Colonic mucosa (tissue), 4 donors: ENCODE measurements around the gene UQCRH. TPM values are rescaled to one million over a fixed set of nuclear protein-coding genes. Genes with fewer than 3 reads are reported as not detected.
"Not testable (repeated sequence)": the region's sequence is repeated elsewhere in the genome, so short reads cannot be mapped to it uniquely, and the experiment has no call there.

Experiments
- DNase-seq: peaks from one replicate; pipeline ENCODE4 v3.0.0-alpha.2; 2020
- H3K27ac ChIP-seq: fragments of 200-600 bp; one replicate; pipeline ENCODE4 v1.8.0; 2021
- H3K27me3 ChIP-seq: fragments of 200-600 bp; one replicate; pipeline ENCODE4 v1.8.0; 2021
- H3K36me3 ChIP-seq: fragments of 200-600 bp; one replicate; pipeline ENCODE4 v1.8.0; 2021
- H3K4me1 ChIP-seq: fragments of 200-600 bp; one replicate; pipeline ENCODE4 v1.8.0; 2021; ENCODE audit warnings: mild to moderate bottlenecking
- H3K4me3 ChIP-seq: fragments of 200-600 bp; one replicate; pipeline ENCODE4 v1.8.0; 2021
- H3K9ac ChIP-seq, 2 donors: one replicate each; pipeline ENCODE4 v1.7.0; 2013; ENCODE audit warnings: control low read depth in 2 of 2, low read depth in 2 of 2, low read length in 2 of 2
- H3K9me3 ChIP-seq: fragments of 200-600 bp; one replicate; pipeline ENCODE4 v1.8.0; 2021
- intact Hi-C: fragments of 100-400 bp; cut with DNase I; formaldehyde crosslinking; loops from one replicate; pipeline ENCODE4 v1.14.1; 2022
- total RNA-seq, 2 donors: library from RNA; stranded (reverse); fragmentation: NEBNext Ultra II Directional in 1 of 2; extraction: Animal tissue kit (Norgen Biotek cat#: 25700) in 1 of 2; gene quantifications; one replicate each; pipeline ENCODE4 v1.2.1, GENCODE V29; 2021
- TF ChIP-seq, protein P1 (sequence below): fragments of 200-600 bp; IDR thresholded peaks from one replicate; pipeline ENCODE4 v1.8.0; 2022; ENCODE audit warnings: antibody characterized with exemption, mild to moderate bottlenecking
- donor health status: healthy.
- donor health status: DM: no; HTN: no; CAD: no.
- donor health status: DM: no; HTN: no; CAD: no.

UQCRH gene
- total RNA-seq, 2 donors from 2014 or later = 451 to 502 TPM

DNA sequence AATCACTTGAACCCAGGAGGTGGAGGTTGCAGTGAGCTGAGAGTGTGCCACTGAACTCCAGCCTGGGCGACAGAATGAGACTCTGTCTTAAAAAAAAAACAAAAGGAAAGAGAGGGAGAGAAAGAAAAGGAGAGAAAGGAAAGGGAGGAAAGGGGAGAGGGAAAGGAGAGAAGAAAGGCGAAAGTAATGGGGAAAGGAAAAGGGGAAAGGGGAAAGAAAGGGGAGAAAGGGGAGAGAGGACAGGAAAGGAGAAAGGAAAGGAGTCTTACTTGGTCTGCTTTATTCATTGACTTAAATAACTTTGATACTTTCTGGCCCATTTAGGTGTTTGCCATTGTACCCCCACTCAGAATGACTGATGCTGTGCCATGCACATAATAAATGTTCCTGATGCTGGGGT lies 48.9 kb downstream of the UQCRH start:
- no peaks in the 10 kb centered on the region for H3K4me1 ChIP-seq
- DNase-seq = no peak
- no peaks in the 10 kb centered on the region for H3K9me3 ChIP-seq
- H3K9ac ChIP-seq = no peak overlapping the region
- peaks cover 8% of the 10 kb centered on the region for H3K36me3 ChIP-seq
- H3K27ac ChIP-seq = no peak overlapping the region
- TF ChIP-seq, protein P1, sequence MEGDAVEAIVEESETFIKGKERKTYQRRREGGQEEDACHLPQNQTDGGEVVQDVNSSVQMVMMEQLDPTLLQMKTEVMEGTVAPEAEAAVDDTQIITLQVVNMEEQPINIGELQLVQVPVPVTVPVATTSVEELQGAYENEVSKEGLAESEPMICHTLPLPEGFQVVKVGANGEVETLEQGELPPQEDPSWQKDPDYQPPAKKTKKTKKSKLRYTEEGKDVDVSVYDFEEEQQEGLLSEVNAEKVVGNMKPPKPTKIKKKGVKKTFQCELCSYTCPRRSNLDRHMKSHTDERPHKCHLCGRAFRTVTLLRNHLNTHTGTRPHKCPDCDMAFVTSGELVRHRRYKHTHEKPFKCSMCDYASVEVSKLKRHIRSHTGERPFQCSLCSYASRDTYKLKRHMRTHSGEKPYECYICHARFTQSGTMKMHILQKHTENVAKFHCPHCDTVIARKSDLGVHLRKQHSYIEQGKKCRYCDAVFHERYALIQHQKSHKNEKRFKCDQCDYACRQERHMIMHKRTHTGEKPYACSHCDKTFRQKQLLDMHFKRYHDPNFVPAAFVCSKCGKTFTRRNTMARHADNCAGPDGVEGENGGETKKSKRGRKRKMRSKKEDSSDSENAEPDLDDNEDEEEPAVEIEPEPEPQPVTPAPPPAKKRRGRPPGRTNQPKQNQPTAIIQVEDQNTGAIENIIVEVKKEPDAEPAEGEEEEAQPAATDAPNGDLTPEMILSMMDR = no peak
- H3K4me3 ChIP-seq = no peak overlapping the region
- no peaks in the 10 kb centered on the region for H3K27me3 ChIP-seq
- intact Hi-C loops = no loop called here

DNA sequence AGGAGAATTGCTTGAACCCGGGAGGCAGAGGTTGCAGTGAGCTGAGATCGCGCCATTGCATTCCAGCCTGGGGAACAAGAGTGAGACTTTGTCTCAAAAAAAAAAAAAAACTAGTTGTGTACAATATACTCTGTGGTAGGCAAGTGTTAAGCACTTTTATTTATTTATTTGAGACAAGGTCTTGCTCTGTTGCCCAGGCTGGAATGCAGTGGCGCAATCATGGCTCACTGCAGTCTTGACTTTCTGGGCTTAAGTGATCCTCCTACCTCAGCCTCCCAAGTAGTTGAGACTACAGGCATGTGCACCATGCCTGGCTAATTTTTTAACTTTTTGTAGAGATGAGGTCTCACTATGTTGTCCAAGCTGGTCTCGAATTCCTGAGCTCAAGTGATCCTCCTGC lies 52.4 kb downstream of the UQCRH start:
- H3K27ac ChIP-seq, H3K36me3 ChIP-seq, H3K27me3 ChIP-seq, intact Hi-C loops, H3K4me3 ChIP-seq, H3K9me3 ChIP-seq, DNase-seq, H3K4me1 ChIP-seq, H3K9ac ChIP-seq: not testable (repeated sequence)

DNA sequence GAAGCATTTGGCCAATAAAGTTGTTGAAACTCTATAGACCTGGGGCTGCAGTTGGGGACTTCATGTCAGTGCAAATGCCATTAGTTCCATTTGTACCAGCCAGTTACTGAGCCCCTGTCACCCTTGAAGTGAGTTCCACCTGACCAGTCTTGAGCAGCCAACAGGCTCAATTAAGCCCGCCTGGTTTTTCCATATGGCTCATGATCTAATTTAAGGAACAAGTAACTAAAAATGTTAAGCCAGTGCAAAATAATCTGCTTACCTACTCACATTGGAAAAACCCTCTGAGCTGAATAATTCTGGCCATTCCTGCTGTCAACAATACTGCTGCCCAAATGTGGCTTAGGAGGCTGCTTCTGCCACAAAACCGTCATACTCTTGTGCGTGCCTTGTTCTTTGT lies 58.7 kb downstream of the UQCRH start:
- DNase-seq = no peak
- TF ChIP-seq, protein P1 = no peak
- Histone ChIP-seq H3K4me1 (no peaks in the 10 kb centered on the region), H3K36me3 (peaks cover 8% of the 10 kb centered on the region), H3K27me3 (no peaks in the 10 kb centered on the region), H3K9me3 (no peaks in the 10 kb centered on the region), H3K9ac (no peak overlapping the region), H3K27ac (no peak overlapping the region), H3K4me3 (no peak overlapping the region)
- intact Hi-C loops = no loop called here

DNA sequence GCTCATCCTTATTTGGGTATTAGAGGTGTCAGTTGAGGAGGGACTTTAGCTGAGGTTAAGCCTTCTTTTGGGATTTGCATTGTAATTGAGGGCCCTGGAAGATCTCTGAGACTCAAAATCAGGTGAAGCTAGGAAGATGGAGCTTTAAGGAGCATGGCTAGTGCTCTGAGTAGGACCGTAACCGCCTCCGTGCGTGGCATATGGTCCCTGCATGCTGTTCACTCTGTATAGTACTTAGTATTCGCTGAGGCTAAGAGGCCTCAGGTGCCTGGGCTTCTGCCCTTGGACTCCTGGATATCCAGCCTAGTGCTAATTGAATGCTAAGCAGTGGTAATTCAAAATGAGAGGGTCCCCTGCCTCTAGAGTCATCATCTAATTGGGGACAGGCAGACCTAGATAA lies 59.6 kb downstream of the UQCRH start:
- TF ChIP-seq, protein P1 = no peak
- H3K36me3 ChIP-seq = peaks cover 4% of the 10 kb centered on the region
- no peaks in the 10 kb centered on the region for H3K4me1 ChIP-seq
- no peaks in the 10 kb centered on the region for H3K27me3 ChIP-seq
- intact Hi-C loops = no loop called here
- no peak overlapping the region for H3K4me3 ChIP-seq
- no peaks in the 10 kb centered on the region for H3K9me3 ChIP-seq
- H3K27ac ChIP-seq = no peak overlapping the region
- no peak overlapping the region for H3K9ac ChIP-seq
- no peak for DNase-seq

DNA sequence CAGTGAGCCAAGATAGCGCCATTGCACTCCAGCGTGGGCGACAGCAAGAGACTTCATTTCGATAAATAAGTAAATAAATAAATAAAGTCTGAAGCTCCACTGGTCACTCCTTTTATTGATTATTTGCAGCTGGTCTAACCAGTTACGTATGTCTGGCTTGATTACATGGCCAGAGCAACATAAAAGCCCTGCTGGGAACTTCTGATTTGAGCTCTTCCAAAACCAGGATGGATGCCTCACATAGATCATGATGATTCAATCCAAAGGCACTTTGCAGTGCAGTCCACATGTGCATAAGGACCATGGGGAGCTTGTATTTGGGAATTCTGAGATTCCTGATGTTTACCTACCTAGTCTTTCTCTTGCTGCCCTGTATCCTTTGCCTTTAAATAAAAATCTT lies 61.1 kb downstream of the UQCRH start:
- H3K27ac ChIP-seq = no peak overlapping the region
- no peak overlapping the region for H3K9ac ChIP-seq
- no peak overlapping the region for H3K4me3 ChIP-seq
- no peaks in the 10 kb centered on the region for H3K9me3 ChIP-seq
- intact Hi-C loops = no loop called here
- TF ChIP-seq, protein P1 = no peak
- no peaks in the 10 kb centered on the region for H3K27me3 ChIP-seq
- no peaks in the 10 kb centered on the region for H3K4me1 ChIP-seq
- peaks cover 4% of the 10 kb centered on the region for H3K36me3 ChIP-seq
- no peak for DNase-seq

DNA sequence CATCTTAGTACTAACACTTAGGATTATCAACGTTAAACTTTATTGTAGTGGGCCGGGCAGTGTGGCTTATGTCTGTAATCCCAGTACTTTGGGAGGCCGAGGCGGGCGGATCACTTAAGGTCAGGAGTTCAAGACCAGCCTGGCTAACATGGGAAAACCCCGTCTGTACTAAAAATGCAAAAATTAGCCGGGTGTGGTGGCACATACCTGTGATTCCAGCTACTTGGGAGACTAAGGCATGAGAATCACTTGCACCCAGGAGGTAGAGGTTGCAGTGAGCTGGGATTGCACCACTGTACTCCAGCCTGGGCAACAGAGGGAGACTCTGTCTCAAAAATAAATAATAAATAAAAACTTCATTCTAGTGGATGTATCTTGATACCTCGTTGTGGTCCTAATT lies 62.3 kb downstream of the UQCRH start:
- H3K9me3 ChIP-seq, H3K27me3 ChIP-seq, H3K4me3 ChIP-seq, H3K9ac ChIP-seq, DNase-seq, H3K36me3 ChIP-seq, H3K27ac ChIP-seq, H3K4me1 ChIP-seq, intact Hi-C loops: not testable (repeated sequence)

Other genes starting within 250 kb of the UQCRH start
- gene PIK3R3, start 171.1 kb upstream of the UQCRH start, total RNA-seq = 1 to 10 TPM; 8.2 TPM
- 1,000 to 10,000 TPM; 1,021 to 1,136 TPM for gene TSPAN1, start 128.6 kb upstream of the UQCRH start, total RNA-seq
- gene P3R3URF, start 127.2 kb upstream of the UQCRH start, total RNA-seq = not detected
- 10 to 100 TPM; 20.9 to 38.9 TPM for gene POMGNT1, start 105.3 kb upstream of the UQCRH start, total RNA-seq
- 1 to 10 TPM in 1 of 2 donors, under 1 TPM in 1; 0.80 to 1.1 TPM for gene LURAP1, start 100.4 kb upstream of the UQCRH start, total RNA-seq
- 10 to 100 TPM in 1 of 2 donors, 1 to 10 TPM in 1; 5.9 to 27.5 TPM for gene RAD54L, start 55.9 kb upstream of the UQCRH start, total RNA-seq
- 10 to 100 TPM; 49.3 to 55.8 TPM for gene LRRC41, start 82 bp upstream of the UQCRH start, total RNA-seq
- 10 to 100 TPM; 18.3 to 19.0 TPM for gene NSUN4, start 37.1 kb downstream of the UQCRH start, total RNA-seq
- 100 to 1,000 TPM in 1 of 2 donors, 10 to 100 TPM in 1; 70.0 to 117 TPM for gene FAAH, start 90.6 kb downstream of the UQCRH start, total RNA-seq
- not detected for gene DMBX1, start 186.1 kb downstream of the UQCRH start, total RNA-seq
- not detected for gene KNCN, start 247.9 kb downstream of the UQCRH start, total RNA-seq